Suprapubic skin (tissue), 4 donors: ENCODE data around the gene ERG. TPM values are rescaled to one million over a fixed set of nuclear protein-coding genes. Genes with fewer than 3 reads are reported as not detected.
A peak's percentile ranks its signal among the peaks of the same experiment; 100 is the strongest.

ENCODE experiments used
- DNase-seq, 2 donors: peaks; one replicate each; pipeline ENCODE4 v3.0.0-alpha.2; 2019; ENCODE audit warnings: low spot score in 2 of 2
- H3K27ac ChIP-seq: fragments of 200-600 bp; sonication (generic); one replicate; pipeline ENCODE4 v1.5.1; 2019
- H3K27me3 ChIP-seq: fragments of 200-600 bp; sonication (generic); one replicate; pipeline ENCODE4 v1.5.1; 2019
- H3K36me3 ChIP-seq: fragments of 200-600 bp; sonication (generic); one replicate; pipeline ENCODE4 v1.5.1; 2019
- H3K4me1 ChIP-seq: fragments of 200-600 bp; sonication (generic); one replicate; pipeline ENCODE4 v1.5.1; 2019
- H3K4me3 ChIP-seq: fragments of 200-600 bp; sonication (generic); one replicate; pipeline ENCODE4 v1.5.1; 2019; ENCODE audit warnings: mild to moderate bottlenecking
- H3K9me3 ChIP-seq: fragments of 200-600 bp; sonication (generic); one replicate; pipeline ENCODE4 v1.5.1; 2019
- EP300 ChIP-seq: sonication (generic); formaldehyde crosslinking; IDR thresholded peaks from one replicate; pipeline ENCODE4 v1.6.1; 2017; ENCODE audit warnings: antibody characterized with exemption
- POLR2A ChIP-seq, 2 donors: fragments of 450-650 bp; IDR thresholded peaks; one replicate each; pipeline ENCODE4 v1.6.1; 2017; ENCODE audit warnings: antibody characterized with exemption in 2 of 2, mild to moderate bottlenecking in 2 of 2, moderate library complexity in 2 of 2
- POLR2AphosphoS5 ChIP-seq, 3 donors: sonication (generic); formaldehyde crosslinking; IDR thresholded peaks; one replicate each; pipeline ENCODE4 v1.6.1; 2017; ENCODE audit warnings: antibody characterized with exemption in 3 of 3
- WGBS: methylation state at CpG from one replicate; pipeline ENCODE4 v1.1.5; 2018; 5-methylcytosine and 5-hydroxymethylcytosine counted together
- total RNA-seq, 4 donors: library from RNA; depleted of rRNA; stranded (reverse); fragments of >200 nt; gene quantifications; one replicate each; pipeline ENCODE4 v1.1.0, GENCODE V29; 2016
- TF ChIP-seq, protein P1 (sequence below), 2 donors: fragments of 200-600 bp in 1 of 2; fragments of 450-650 bp in 1 of 2; sonication (generic) in 1 of 2; IDR thresholded peaks; one replicate each; pipeline ENCODE4 v1.5.1; 2016 to 2019; ENCODE audit warnings: antibody characterized with exemption in 2 of 2, mild to moderate bottlenecking in 1 of 2, moderate library complexity in 1 of 2

Gene ERG
- total RNA-seq, 4 donors from 2014 or later = 3.3 to 10.1 (median 6.3) TPM

DNA sequence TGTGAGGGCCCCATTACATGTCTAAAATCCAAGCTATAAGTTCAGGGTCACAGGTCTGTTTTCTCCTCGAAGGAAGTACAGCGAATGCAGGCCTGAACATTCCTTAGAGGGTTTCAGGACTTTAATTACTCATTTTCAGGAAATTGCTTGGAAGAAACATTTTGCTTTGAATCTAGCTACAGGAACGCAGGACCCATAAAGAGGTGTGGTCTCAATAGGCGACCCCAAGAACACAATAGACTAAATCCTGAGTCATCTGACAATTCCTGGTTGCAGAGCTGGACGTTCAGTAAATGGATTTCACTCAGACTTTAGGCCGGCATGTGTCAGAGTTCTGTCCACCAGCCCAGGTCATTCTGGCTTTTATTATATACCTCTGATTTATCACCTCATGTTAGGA, 1.0 kb upstream of the ERG start:
- no peak for TF ChIP-seq POLR2A (IDR thresholded peaks at IDR 0.05)
- no peak for TF ChIP-seq POLR2AphosphoS5 (IDR thresholded peaks at IDR 0.05)
- TF ChIP-seq, protein P1, sequence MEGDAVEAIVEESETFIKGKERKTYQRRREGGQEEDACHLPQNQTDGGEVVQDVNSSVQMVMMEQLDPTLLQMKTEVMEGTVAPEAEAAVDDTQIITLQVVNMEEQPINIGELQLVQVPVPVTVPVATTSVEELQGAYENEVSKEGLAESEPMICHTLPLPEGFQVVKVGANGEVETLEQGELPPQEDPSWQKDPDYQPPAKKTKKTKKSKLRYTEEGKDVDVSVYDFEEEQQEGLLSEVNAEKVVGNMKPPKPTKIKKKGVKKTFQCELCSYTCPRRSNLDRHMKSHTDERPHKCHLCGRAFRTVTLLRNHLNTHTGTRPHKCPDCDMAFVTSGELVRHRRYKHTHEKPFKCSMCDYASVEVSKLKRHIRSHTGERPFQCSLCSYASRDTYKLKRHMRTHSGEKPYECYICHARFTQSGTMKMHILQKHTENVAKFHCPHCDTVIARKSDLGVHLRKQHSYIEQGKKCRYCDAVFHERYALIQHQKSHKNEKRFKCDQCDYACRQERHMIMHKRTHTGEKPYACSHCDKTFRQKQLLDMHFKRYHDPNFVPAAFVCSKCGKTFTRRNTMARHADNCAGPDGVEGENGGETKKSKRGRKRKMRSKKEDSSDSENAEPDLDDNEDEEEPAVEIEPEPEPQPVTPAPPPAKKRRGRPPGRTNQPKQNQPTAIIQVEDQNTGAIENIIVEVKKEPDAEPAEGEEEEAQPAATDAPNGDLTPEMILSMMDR (IDR thresholded peaks at IDR 0.05) = no peak
- no peak for TF ChIP-seq EP300
- Histone ChIP-seq H3K36me3 (no peaks in the 10 kb centered on the region), H3K9me3 (no peaks in the 10 kb centered on the region), H3K27me3 (peaks cover 2% of the 10 kb centered on the region), H3K4me3 (no peak overlapping the region), H3K27ac (peak overlapping the region; percentile 51), H3K4me1 (peaks cover 5% of the 10 kb centered on the region)
- DNase-seq = no peak
- 73% methylated on average over 6 of the region's 6 CpGs for WGBS

DNA sequence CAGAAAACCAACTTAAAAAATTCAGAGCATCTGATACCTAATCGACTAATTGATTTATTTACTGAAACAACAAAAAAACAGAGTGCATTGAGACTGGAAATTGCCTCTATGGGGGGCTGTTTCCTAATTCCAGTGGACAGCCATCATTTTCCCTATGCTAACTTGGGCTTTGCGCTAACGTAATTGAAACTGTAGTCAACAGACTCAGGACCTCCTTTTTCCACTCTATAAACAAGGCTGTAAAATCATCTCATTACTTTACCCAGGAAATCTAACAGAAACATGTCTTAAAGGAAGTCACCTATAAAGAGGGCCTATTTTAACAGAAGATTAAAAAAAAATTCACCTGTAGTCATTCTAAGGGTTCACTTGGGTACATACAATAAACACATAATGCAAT, 2.1 kb downstream of the ERG start:
- Histone ChIP-seq H3K27ac (no peak overlapping the region), H3K4me3 (peak overlapping the region; percentile 27), H3K9me3 (no peaks in the 10 kb centered on the region), H3K4me1 (no peaks in the 10 kb centered on the region), H3K36me3 (no peaks in the 10 kb centered on the region), H3K27me3 (peaks cover 6% of the 10 kb centered on the region)
- DNase-seq = no peak
- WGBS = 70% methylated on average over 3 of the region's 3 CpGs
- no peak for TF ChIP-seq POLR2AphosphoS5 (IDR thresholded peaks at IDR 0.05)
- TF ChIP-seq EP300 = no peak
- TF ChIP-seq, protein P1 (IDR thresholded peaks at IDR 0.05) = no peak
- TF ChIP-seq POLR2A (IDR thresholded peaks at IDR 0.05) = no peak

DNA sequence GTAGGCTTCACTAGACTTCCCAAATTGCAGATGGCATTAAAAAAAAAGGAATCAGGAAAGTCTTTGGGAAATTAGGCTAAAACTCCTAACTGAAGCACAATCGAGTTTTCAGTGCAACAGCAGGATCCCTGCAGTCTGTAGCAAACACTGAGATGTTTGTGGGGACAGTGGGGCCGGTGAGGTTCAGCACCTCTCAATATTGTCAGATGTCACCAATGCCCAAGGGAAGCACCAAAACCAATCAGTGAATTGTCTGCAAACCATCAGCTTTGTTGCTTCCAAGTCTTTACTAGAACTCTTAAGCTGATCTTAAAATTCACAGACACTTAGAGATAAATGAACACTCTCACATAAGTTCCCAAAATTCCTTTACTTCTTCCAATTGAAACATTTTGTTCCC, 2.6 kb downstream of the ERG start:
- H3K4me1 ChIP-seq = no peaks in the 10 kb centered on the region
- DNase-seq = no peak
- 55% methylated on average over 2 of the region's 2 CpGs for WGBS
- peaks cover 6% of the 10 kb centered on the region for H3K27me3 ChIP-seq
- no peaks in the 10 kb centered on the region for H3K9me3 ChIP-seq
- H3K4me3 ChIP-seq = peak overlapping the region; percentile 27
- TF ChIP-seq POLR2A (IDR thresholded peaks at IDR 0.05) (no peak), POLR2AphosphoS5 (IDR thresholded peaks at IDR 0.05) (no peak), EP300 (no peak)
- TF ChIP-seq, protein P1 (IDR thresholded peaks at IDR 0.05) = no peak
- H3K27ac ChIP-seq = no peak overlapping the region
- no peaks in the 10 kb centered on the region for H3K36me3 ChIP-seq

DNA sequence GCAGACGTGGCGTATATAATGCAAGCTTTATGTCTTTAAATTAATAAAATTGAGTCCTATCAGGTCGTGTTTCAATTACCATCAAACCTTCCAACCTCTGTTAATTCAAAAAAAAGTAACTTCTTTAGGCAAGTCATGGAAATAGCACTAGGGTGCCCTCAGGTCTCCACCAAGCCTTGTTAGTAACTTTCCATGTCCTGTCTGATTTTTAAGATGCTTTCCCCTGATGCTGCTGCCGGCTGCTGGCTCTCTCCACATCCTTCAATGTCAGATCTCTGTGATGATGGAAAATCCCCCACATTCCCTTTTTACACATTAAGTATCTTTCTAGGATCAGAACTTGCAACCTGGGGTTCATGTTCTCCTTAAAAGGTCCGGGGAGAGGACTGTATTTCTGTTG, 3.0 kb downstream of the ERG start:
- no peaks in the 10 kb centered on the region for H3K9me3 ChIP-seq
- WGBS = 56% methylated on average over 5 of the region's 5 CpGs
- no peaks in the 10 kb centered on the region for H3K36me3 ChIP-seq
- H3K4me1 ChIP-seq = no peaks in the 10 kb centered on the region
- H3K4me3 ChIP-seq = peak overlapping the region; percentile 27
- H3K27me3 ChIP-seq = peaks cover 8% of the 10 kb centered on the region
- H3K27ac ChIP-seq = no peak overlapping the region
- DNase-seq = no peak
- TF ChIP-seq EP300 (no peak), POLR2A (IDR thresholded peaks at IDR 0.05) (no peak), POLR2AphosphoS5 (IDR thresholded peaks at IDR 0.05) (no peak)
- TF ChIP-seq, protein P1 (IDR thresholded peaks at IDR 0.05) = no peak

DNA sequence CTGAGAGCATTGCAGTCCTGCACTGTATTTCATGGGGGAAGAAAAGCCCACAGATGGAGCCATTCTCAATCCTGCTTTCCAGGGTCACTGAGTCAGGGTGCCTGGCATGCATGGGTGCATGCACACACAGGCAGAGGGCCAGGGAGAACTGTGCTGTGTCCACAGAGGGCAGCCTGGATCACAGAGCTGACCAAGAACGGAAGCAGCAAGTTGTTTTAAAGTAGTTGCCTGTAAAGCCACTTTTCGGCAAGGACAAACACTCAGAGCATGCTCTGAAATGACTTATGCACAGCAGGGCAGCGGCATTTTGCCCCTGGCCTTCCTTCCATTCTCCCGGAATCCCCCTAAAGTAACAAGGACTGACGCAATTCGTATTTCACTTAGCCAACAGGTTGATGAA, 3.6 kb downstream of the ERG start:
- Histone ChIP-seq H3K36me3 (no peaks in the 10 kb centered on the region), H3K27ac (no peak overlapping the region), H3K4me3 (peak overlapping the region; percentile 27), H3K27me3 (peaks cover 8% of the 10 kb centered on the region), H3K4me1 (no peaks in the 10 kb centered on the region), H3K9me3 (no peaks in the 10 kb centered on the region)
- no peak for DNase-seq
- 45% methylated on average over 6 of the region's 6 CpGs for WGBS
- TF ChIP-seq, protein P1 (IDR thresholded peaks at IDR 0.05) = no peak
- no peak for TF ChIP-seq POLR2A (IDR thresholded peaks at IDR 0.05)
- no peak for TF ChIP-seq POLR2AphosphoS5 (IDR thresholded peaks at IDR 0.05)
- TF ChIP-seq EP300 = no peak
